T47D (cell line): ENCODE data around the gene PTPN13.
"Not testable (repeated sequence)": the region's sequence is repeated elsewhere in the genome, so short reads cannot be mapped to it uniquely, and the experiment has no call there.

ENCODE experiments used
- DNase-seq, 2 experiments: peaks; one replicate each; pipeline versions ENCODE4 v3.0.0 to v3.0.0-alpha.2; 2011 to 2012; ENCODE audit warnings: low read depth in 1 of 2, low spot score in 1 of 2
- JUND ChIP-seq: IDR thresholded peaks from 2 replicates; pipeline ENCODE4 v1.6.1; 2012; ENCODE audit warnings: low read depth
- in situ Hi-C: cut with HindIII; loops from 2 replicates; pipeline ENCODE4 v1.10.0; 2016; ENCODE audit warnings: low sequenced_read_pairs, low pct_unique_long_range_greater_than_20kb

PTPN13 gene

GRCh38 chr4:86633854-86634253, 39.7 kb downstream of the PTPN13 start:
- DNase-seq = no peak
- in situ Hi-C loops = no loop called here
- no peak for TF ChIP-seq JUND

DNA sequence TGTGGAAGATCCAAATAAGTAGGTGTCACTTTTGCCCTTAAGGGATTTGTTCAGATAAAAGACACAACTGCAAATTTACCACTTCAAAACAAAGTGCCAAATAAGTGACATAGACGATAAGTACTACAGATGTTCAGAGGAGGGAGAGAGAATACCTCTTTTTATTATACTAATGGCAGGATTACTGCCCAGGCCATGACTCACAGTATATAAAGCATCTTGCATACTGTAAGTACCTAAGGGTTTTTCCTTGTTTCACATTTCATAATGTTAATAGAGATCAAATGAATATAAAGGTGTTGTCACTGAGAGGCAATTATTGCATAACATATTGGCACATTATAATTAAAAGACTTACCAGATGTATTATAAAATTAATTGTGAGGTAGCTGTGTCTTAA, 46.4 kb downstream of the PTPN13 start:
- TF ChIP-seq JUND = no peak
- no peak for DNase-seq
- in situ Hi-C loops = no loop called here

GRCh38 chr4:86641516-86642090, 47.5 kb downstream of the PTPN13 start:
- in situ Hi-C loops = no loop called here
- no peak for TF ChIP-seq JUND
- DNase-seq = no peak

DNA sequence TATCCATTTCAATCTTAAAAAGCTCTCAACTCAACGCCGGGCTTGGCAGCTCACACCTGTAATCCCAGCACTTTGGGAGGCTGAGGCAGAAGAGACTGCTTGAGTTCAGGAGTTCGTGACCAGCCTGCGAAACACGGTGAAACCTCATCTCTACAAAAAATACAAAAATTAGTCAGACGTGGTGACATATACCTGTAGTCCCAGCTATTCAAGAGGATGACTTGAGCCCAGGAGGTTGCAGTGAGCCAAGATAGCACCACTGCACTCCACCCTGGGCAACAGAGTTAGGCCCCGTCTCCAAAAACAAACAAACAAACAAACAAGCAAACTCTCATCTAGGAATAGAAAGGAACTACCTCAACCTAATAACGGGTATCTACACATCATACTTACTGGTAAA, 50.8 kb downstream of the PTPN13 start:
- TF ChIP-seq JUND = no peak
- DNase-seq = no peak
- in situ Hi-C loops = no loop called here

- no peak for DNase-seq
- in situ Hi-C loops = no loop called here
- TF ChIP-seq JUND = no peak
Measured at GRCh38 chr4:86652332-86652932, 58.3 kb downstream of the PTPN13 start.

GRCh38 chr4:86653237-86653865, 59.2 kb downstream of the PTPN13 start:
- no peak for TF ChIP-seq JUND
- no peak for DNase-seq
- in situ Hi-C loops = no loop called here

DNA sequence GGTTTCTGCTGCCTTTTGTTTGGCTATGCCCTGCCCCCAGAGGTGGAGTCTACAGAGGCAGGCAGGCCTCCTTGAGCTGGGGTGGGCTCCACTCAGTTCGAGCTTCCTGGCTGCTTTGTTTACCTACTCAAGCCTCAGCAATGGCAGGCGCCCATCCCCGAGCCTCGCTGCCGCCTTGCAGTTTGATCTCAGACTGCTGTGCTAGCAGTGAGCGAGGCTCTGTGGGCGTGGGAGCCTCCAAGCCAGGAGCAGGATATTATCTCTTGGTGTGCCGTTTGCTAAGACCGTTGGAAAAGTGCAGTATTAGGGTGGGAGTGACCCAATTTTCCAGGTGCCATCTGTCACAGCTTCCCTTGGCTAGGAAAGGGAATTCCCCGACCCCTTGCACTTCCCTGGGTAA, 62.7 kb downstream of the PTPN13 start:
- DNase-seq, in situ Hi-C loops: not testable (repeated sequence)

GRCh38 chr4:86657382-86657781, 63.3 kb downstream of the PTPN13 start:
- no peak for TF ChIP-seq JUND
- in situ Hi-C loops = no loop called here
- DNase-seq = no peak

DNA sequence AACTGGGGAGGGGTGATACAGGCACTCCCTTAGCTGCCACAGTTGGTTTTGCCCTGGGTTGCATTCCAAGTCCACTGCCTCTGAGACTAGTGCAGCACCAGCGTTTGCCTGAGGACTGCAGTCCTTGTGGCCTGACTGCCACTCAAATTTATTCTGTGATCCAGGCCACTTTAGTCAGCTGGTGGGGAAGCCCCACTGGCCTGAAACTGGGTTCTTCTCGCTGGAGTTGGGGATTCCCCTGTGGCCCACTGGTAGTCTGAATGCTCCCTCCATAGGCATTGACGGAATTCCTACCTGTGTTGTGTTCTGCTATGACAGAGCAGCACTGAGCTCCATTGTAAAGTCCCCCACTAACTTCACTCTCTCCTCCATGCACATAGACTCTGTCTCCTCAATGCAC, 63.8 kb downstream of the PTPN13 start:
- no peak for DNase-seq
- in situ Hi-C loops = no loop called here
- TF ChIP-seq JUND = no peak

- DNase-seq = no peak
- no peak for TF ChIP-seq JUND
- in situ Hi-C loops = no loop called here
Measured at GRCh38 chr4:86660401-86660800, 66.3 kb downstream of the PTPN13 start.

- DNase-seq = no peak
- no peak for TF ChIP-seq JUND
- in situ Hi-C loops = no loop called here
Measured at GRCh38 chr4:86661006-86661405, 66.9 kb downstream of the PTPN13 start.

GRCh38 chr4:86661418-86661817, 67.3 kb downstream of the PTPN13 start:
- in situ Hi-C loops = no loop called here
- no peak for TF ChIP-seq JUND
- no peak for DNase-seq

- TF ChIP-seq JUND = no peak
- in situ Hi-C loops = no loop called here
- DNase-seq = no peak
Measured at GRCh38 chr4:86664959-86665358, 70.8 kb downstream of the PTPN13 start.

DNA sequence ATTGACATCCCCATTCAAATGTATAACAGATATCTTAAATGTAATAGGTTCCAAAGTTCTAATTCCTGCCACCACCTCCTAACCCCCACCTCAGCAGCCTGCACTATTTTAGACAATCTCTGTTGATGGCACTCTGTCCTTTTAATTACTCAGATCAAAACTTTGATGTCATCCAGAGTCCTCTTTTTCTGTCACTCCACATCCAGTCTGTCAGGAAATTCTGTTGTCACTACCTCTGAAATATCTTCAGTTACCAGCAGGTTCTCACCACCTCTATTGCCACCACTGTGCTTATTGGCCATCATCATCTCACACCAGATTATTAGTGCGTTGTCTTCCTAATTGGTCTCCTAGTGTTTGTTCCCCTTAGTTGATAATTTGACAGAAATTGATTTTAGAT, 76.2 kb downstream of the PTPN13 start:
- DNase-seq = no peak
- in situ Hi-C loops = no loop called here
- no peak for TF ChIP-seq JUND
